Airway epithelial cell (primary cell): Measurements from ENCODE around the gene GMPR. TPM values are rescaled to one million over a fixed set of nuclear protein-coding genes. Genes with fewer than 3 reads are reported as not detected.

ENCODE experiments used
- total RNA-seq: library from RNA; depleted of rRNA; stranded (reverse); fragments of >200 nt; gene quantifications from 2 replicates; pipeline ENCODE4 v1.2.3, GENCODE V29; 2015

The GMPR gene
- 0.21 TPM in 1 of 2 replicates, not detected in the other for total RNA-seq

DNA sequence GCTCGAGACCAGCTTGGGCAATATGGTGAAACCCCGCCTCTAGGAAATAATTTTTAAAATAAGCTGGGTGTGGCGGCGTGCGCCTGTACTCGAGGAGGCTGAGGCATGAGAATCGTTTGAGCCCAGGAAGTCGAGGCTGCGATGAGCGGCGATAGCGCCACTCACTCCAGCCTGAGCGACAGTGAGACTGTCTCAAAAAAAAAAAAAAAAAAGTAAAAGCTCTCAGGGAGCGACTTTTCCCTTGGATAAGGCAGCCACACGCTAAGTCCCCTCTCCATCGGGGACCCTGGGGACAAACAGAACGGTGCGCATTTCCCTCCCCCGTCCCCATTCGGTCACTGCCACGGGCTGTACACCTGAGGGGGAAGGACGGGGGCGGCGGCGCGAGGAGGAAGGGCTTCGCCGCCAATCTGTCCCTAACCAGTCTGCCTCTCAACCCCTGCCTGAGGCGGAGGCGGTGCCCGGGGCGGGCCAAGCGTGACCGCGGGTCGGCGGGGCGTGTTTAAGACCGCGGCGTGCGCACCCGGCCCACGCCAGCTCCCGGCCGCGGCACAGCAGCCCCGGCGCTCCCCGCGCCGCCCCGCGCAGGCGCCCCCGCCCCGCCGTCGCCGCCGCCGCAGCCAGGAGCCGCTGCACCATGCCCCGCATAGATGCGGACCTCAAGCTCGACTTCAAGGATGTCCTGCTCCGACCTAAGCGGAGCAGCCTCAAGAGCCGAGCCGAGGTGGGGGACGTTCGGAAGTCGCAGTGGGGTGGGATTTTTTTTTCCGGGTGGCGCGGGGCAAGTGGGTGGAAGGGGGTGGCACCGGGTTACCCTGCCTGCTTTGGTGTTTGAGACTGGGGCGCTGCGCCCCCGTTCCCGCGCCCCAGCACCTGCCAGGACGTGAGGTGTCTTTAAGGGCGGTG is at the start of gene GMPR:
Gene GMPR (plus strand): TSS at position 531 of the 906 bp plus-strand sequence. CDS start 107 bp downstream, at position 638.

Other genes starting within 250 kb of the GMPR start
- 1.3 and 2.4 TPM in 2 replicates for gene MYLIP, start 109.5 kb upstream of the GMPR start, total RNA-seq